Keratinocyte (primary cell): Measurements from ENCODE around the gene PPP1R12A. TPM values are rescaled to one million over a fixed set of nuclear protein-coding genes. Genes with fewer than 3 reads are reported as not detected.
"Not testable (repeated sequence)": the region's sequence is repeated elsewhere in the genome, so short reads cannot be mapped to it uniquely, and the experiment has no call there.

ENCODE experiments used
- DNase-seq: peaks from one replicate; pipeline ENCODE4 v3.0.0-alpha.2; 2011; ENCODE audit warnings: low read depth, missing footprints, low spot score
- FAIRE-seq: peaks from 2 replicates; lab custom pipeline; 2011; peaks lifted over from hg19 to GRCh38; lab: Jason Lieb, UNC
- H2AFZ ChIP-seq: 2 replicates; pipeline ENCODE4 v1.6.0; 2012; ENCODE audit warnings: low read length, control low read depth, inconsistent platforms; ENCODE audit not compliant: control insufficient read depth
- H3K27ac ChIP-seq: 2 replicates; pipeline ENCODE4 v1.5.1; 2011; ENCODE audit warnings: low read length; ENCODE audit not compliant: control insufficient read depth, insufficient read depth
- H3K27me3 ChIP-seq: 3 replicates; pipeline ENCODE4 v1.6.0; 2011; ENCODE audit warnings: low read length; ENCODE audit not compliant: control insufficient read depth, insufficient read depth; ENCODE audit errors: extremely low read depth
- H3K36me3 ChIP-seq, 2 experiments: 2 replicates in 1 of 2; 3 replicates in 1 of 2; pipeline ENCODE4 v1.5.1; 2011; ENCODE audit warnings: low read length in 2 of 2, mild to moderate bottlenecking in 1 of 2; ENCODE audit not compliant: control insufficient read depth in 2 of 2, insufficient read depth in 2 of 2; ENCODE audit errors: extremely low read depth in 1 of 2
- H3K4me1 ChIP-seq: 3 replicates; pipeline ENCODE4 v1.5.1; 2011; ENCODE audit warnings: low read length; ENCODE audit not compliant: control insufficient read depth, insufficient read depth; ENCODE audit errors: extremely low read depth
- H3K4me2 ChIP-seq: 3 replicates; pipeline ENCODE4 v1.6.0; 2011; ENCODE audit warnings: low read depth, low read length; ENCODE audit not compliant: control insufficient read depth, insufficient read depth; ENCODE audit errors: extremely low read depth
- H3K4me3 ChIP-seq, 3 experiments: fragments of 200-600 bp in 1 of 3; sonication (generic) in 1 of 3; 2 replicates in 2 of 3; 3 replicates in 1 of 3; pipeline ENCODE4 v1.5.1; 2011 to 2016; ENCODE audit warnings: low read length in 3 of 3, mild to moderate bottlenecking in 3 of 3, control low read depth in 2 of 3, inconsistent platforms in 1 of 3, low read depth in 1 of 3, mixed read lengths in 1 of 3, mixed run types in 1 of 3, moderate library complexity in 1 of 3; ENCODE audit not compliant: control insufficient read depth in 2 of 3, insufficient read depth in 2 of 3; ENCODE audit errors: extremely low read depth in 1 of 3
- H3K79me2 ChIP-seq: 2 replicates; pipeline ENCODE4 v1.6.0; 2012; ENCODE audit warnings: low read length; ENCODE audit not compliant: control insufficient read depth, insufficient read depth
- H3K9ac ChIP-seq: 3 replicates; pipeline ENCODE4 v1.6.0; 2011; ENCODE audit warnings: low read length; ENCODE audit not compliant: control insufficient read depth, insufficient read depth; ENCODE audit errors: extremely low read depth
- H3K9me1 ChIP-seq: 3 replicates; pipeline ENCODE4 v1.6.0; 2011; ENCODE audit warnings: low read length; ENCODE audit not compliant: control insufficient read depth, insufficient read depth; ENCODE audit errors: extremely low read depth
- H3K9me3 ChIP-seq: 2 replicates; pipeline ENCODE4 v1.5.1; 2012; ENCODE audit warnings: low read depth, low read length; ENCODE audit not compliant: control insufficient read depth
- H4K20me1 ChIP-seq: 3 replicates; pipeline ENCODE4 v1.6.0; 2011; ENCODE audit warnings: low read length; ENCODE audit not compliant: control insufficient read depth, insufficient read depth; ENCODE audit errors: extremely low read depth
- EZH2 ChIP-seq: IDR thresholded peaks from one replicate; pipeline ENCODE4 v1.6.1; 2012; ENCODE audit warnings: inconsistent platforms, mild to moderate bottlenecking, low read length, moderate library complexity
- dilution Hi-C: fragments of 300-500 bp; cut with MboI; formaldehyde crosslinking; loops from one replicate; pipeline ENCODE4 v1.7.0; 2020; ENCODE audit warnings: low sequenced_read_pairs; ENCODE audit not compliant: extremely low pct_ligation_motif_present
- polyA plus RNA-seq, 5 experiments: library from polyadenylated mRNA; depleted of rRNA in 3 of 5; stranded (reverse) in 3 of 5; stranded (forward) in 1 of 5; unstranded in 1 of 5; fragments of >200 nt; gene quantifications; 1 replicate in 1 of 5; 2 replicates in 3 of 5; 3 replicates in 1 of 5; pipeline versions ENCODE4 v1.2.1 to v1.2.3, GENCODE V29; 2011 to 2012; ENCODE audit warnings: missing spikeins in 2 of 5, low read depth in 1 of 5, low replicate concordance in 1 of 5
- TF ChIP-seq, protein P1 (sequence below), 3 experiments: IDR thresholded peaks in 1 of 3; conservative IDR thresholded peaks in 1 of 3; optimal IDR thresholded peaks in 1 of 3; 2 replicates in 2 of 3; 3 replicates in 1 of 3; pipeline versions ENCODE3 to v1.5.1; 2011; ENCODE audit warnings: low read length in 3 of 3, mild to moderate bottlenecking in 3 of 3, moderate library complexity in 2 of 3, control low read depth in 1 of 3, inconsistent platforms in 1 of 3; ENCODE audit not compliant: insufficient read depth in 2 of 3; ENCODE audit errors: extremely low read depth in 1 of 3

Gene PPP1R12A
- polyA plus RNA-seq, 1 donor (not counting 4 experiments of a cell fraction or from before 2014, with no cell fraction given): 45.2 TPM

DNA sequence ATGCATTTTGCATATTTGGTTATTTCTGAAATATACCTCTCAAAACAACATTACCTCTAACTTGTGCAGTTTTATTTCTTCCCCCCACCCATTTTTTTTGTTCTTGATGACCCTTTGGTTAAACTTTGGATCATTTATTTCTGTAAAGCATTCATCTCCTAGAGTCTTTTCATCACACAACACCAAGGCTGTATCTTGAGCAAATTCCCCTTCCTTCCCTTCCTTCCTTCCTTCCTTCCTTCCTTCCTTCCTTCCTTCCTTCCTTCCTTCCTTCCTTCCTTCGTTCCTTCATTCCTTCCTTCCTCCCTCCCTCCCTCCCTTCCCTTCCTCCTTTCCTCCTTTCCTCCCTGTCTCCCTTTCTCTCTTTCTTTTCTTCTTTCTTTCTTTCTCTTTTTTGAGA is 43.8 kb upstream of the PPP1R12A start:
- Histone ChIP-seq H3K9me3 (no peaks in the 10 kb centered on the region), H3K4me2 (no peak overlapping the region), H3K36me3 (no peaks in the 10 kb centered on the region), H4K20me1 (no peaks in the 10 kb centered on the region), H2AFZ (no peak overlapping the region), H3K9ac (no peak overlapping the region), H3K4me3 (no peak overlapping the region), H3K27ac (no peak overlapping the region), H3K4me1 (peaks cover 7% of the 10 kb centered on the region), H3K9me1 (no peaks in the 10 kb centered on the region), H3K27me3 (no peaks in the 10 kb centered on the region), H3K79me2 (no peaks in the 10 kb centered on the region)
- DNase-seq (no peak), FAIRE-seq (no peak)
- no peak for TF ChIP-seq EZH2
- TF ChIP-seq, protein P1, sequence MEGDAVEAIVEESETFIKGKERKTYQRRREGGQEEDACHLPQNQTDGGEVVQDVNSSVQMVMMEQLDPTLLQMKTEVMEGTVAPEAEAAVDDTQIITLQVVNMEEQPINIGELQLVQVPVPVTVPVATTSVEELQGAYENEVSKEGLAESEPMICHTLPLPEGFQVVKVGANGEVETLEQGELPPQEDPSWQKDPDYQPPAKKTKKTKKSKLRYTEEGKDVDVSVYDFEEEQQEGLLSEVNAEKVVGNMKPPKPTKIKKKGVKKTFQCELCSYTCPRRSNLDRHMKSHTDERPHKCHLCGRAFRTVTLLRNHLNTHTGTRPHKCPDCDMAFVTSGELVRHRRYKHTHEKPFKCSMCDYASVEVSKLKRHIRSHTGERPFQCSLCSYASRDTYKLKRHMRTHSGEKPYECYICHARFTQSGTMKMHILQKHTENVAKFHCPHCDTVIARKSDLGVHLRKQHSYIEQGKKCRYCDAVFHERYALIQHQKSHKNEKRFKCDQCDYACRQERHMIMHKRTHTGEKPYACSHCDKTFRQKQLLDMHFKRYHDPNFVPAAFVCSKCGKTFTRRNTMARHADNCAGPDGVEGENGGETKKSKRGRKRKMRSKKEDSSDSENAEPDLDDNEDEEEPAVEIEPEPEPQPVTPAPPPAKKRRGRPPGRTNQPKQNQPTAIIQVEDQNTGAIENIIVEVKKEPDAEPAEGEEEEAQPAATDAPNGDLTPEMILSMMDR (optimal IDR thresholded peaks at IDR 0.05 in 1 of 3, IDR thresholded peaks at IDR 0.05 in 1 of 3, conservative IDR thresholded peaks at IDR 0.05 in 1 of 3; ENCODE audit: extremely low read depth in 1 of 3, insufficient read depth in 2 of 3, low read length in 3 of 3): no peak
- dilution Hi-C loops: no loop called here

DNA sequence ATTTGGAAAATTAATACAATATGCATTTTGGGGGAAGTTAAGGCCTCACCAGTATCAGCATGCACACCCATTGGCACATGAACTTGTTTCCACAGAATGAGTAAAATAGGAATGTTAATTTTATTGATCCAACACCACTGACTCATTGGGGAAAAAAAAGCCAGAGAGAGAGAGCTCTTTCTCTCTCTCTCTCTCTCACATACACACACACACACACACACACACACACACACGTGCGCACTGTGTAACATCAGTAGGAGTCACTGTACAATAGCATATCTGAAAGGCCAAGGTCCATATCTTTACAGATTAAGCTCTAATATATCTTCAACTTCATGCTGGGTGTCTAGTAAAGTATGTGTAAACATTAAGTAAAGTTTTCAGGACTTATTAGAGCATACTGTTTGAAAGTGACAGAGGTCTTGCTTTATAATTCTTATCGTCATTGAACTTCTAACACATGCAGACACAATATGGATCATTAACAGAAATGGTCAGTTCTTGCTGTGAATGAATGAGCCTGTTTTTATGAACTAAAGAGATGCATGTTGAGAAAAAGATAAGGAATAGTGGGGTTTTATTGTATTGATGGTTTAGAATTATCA is 43.1 kb upstream of the PPP1R12A start:
- dilution Hi-C loops, H3K9ac ChIP-seq, H2AFZ ChIP-seq, H3K9me1 ChIP-seq, H3K27ac ChIP-seq, DNase-seq, H3K36me3 ChIP-seq, H4K20me1 ChIP-seq, H3K9me3 ChIP-seq, H3K27me3 ChIP-seq, H3K4me1 ChIP-seq, H3K79me2 ChIP-seq, H3K4me3 ChIP-seq, H3K4me2 ChIP-seq: not testable (repeated sequence)
- peak; percentile 62 for FAIRE-seq

DNA sequence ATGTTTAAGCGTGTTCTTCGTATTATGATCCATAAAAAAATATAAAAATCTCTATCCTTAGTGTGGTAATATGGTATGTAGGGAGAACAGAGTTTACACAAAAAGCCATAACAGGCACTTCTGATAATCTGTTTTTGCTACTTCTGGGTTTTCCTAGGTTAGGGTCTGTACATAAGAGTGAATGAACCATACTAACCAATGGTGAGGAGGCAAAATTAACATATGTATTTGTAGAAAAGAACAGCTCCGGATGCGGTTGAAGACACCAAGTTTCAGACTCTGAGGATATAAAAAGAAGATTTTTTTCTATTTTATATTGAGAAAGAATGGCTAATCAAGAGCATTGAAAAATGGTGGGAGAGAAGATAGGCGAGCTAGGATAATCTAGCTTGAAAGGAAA is 40.2 kb upstream of the PPP1R12A start:
- Histone ChIP-seq H3K4me1 (no peaks in the 10 kb centered on the region), H3K36me3 (no peaks in the 10 kb centered on the region), H3K4me2 (no peak overlapping the region), H3K27me3 (no peaks in the 10 kb centered on the region), H3K9me1 (no peaks in the 10 kb centered on the region), H3K9me3 (no peaks in the 10 kb centered on the region), H3K79me2 (no peaks in the 10 kb centered on the region), H4K20me1 (no peaks in the 10 kb centered on the region), H3K27ac (no peak overlapping the region), H3K4me3 (no peak overlapping the region), H2AFZ (no peak overlapping the region), H3K9ac (no peak overlapping the region)
- FAIRE-seq: no peak
- no peak for TF ChIP-seq EZH2
- TF ChIP-seq, protein P1 (optimal IDR thresholded peaks at IDR 0.05 in 1 of 3, IDR thresholded peaks at IDR 0.05 in 1 of 3, conservative IDR thresholded peaks at IDR 0.05 in 1 of 3; ENCODE audit: extremely low read depth in 1 of 3, insufficient read depth in 2 of 3, low read length in 3 of 3): no peak
- dilution Hi-C loops: no loop called here
- no peak for DNase-seq
